Measurements from ENCODE around the gene GHITM. TPM values are rescaled to one million over a fixed set of nuclear protein-coding genes. Genes with fewer than 3 reads are reported as not detected.

The GHITM gene
- 208 and 214 TPM in 2 replicates for total RNA-seq

GRCh38 chr10:84139126-84140035, at the start of gene GHITM:
Gene GHITM (plus strand): TSS chr10:84139509. CDS start chr10:84141501, 1,992 bp downstream.

GRCh38 chr10:84173501-84173929, 34.2 kb downstream of the GHITM start, which contains the start of gene GPR15LG:
Gene GPR15LG (plus strand): TSS chr10:84173801. CDS start chr10:84173852, 51 bp downstream.

GRCh38 chr10:84194424-84195043, 55.2 kb downstream of the GHITM start, which contains the start of gene CDHR1:
Gene CDHR1 (plus strand): TSS chr10:84194537. CDS start chr10:84194761, 224 bp downstream.

Other genes with a start within 250 kb of the GHITM start
- gene GPR15LG, start 34.3 kb downstream of the GHITM start, total RNA-seq: not detected in 2 replicates
- gene CDHR1, start 55.0 kb downstream of the GHITM start, total RNA-seq: not detected in 2 replicates
- gene LRIT2, start 86.0 kb downstream of the GHITM start, total RNA-seq: not detected in 2 replicates
- not detected in 2 replicates for gene LRIT1, start 102.0 kb downstream of the GHITM start, total RNA-seq
- gene RGR, start 105.5 kb downstream of the GHITM start, total RNA-seq: not detected in 2 replicates
- gene CCSER2, start 189.1 kb downstream of the GHITM start, total RNA-seq: 24.5 and 38.5 TPM in 2 replicates